ENCODE data around the gene DNAH10. TPM values are rescaled to one million over a fixed set of nuclear protein-coding genes. Genes with fewer than 3 reads are reported as not detected.

Gene DNAH10
- total RNA-seq, 1 donor from 2014 or later: 0.16 TPM

DNA sequence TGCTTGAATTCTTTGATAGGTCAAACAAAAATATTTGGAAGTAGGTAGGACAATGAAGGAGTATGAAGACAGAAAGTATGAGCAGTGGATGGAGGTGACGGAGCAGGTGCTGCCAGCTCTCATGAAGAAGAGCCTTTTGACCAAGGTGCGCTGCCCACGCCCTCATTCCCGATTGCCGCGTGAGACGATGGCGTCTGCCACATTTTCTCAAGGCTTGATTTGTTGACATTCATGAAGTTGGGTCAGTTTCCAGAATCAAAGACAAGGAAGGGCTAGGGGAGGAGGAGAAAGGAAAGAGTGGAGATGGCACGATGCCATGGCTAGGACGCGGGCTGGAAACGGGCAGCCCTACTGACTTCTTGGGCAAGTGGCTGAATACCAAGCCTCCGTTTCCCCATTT is 37.1 kb downstream of the DNAH10 start:
- Mint-ChIP-seq H3K27ac (ENCODE audit: unreplicated experiment) (no peak overlapping the region), H3K27me3 (ENCODE audit: unreplicated experiment) (peaks cover 35% of the 10 kb centered on the region), H3K4me1 (ENCODE audit: unreplicated experiment) (peaks cover 2% of the 10 kb centered on the region), H3K9me3 (ENCODE audit: unreplicated experiment) (no peaks in the 10 kb centered on the region), H3K4me3 (ENCODE audit: unreplicated experiment) (no peak overlapping the region), H3K36me3 (ENCODE audit: unreplicated experiment) (no peaks in the 10 kb centered on the region)
- TF ChIP-seq, protein P1, sequence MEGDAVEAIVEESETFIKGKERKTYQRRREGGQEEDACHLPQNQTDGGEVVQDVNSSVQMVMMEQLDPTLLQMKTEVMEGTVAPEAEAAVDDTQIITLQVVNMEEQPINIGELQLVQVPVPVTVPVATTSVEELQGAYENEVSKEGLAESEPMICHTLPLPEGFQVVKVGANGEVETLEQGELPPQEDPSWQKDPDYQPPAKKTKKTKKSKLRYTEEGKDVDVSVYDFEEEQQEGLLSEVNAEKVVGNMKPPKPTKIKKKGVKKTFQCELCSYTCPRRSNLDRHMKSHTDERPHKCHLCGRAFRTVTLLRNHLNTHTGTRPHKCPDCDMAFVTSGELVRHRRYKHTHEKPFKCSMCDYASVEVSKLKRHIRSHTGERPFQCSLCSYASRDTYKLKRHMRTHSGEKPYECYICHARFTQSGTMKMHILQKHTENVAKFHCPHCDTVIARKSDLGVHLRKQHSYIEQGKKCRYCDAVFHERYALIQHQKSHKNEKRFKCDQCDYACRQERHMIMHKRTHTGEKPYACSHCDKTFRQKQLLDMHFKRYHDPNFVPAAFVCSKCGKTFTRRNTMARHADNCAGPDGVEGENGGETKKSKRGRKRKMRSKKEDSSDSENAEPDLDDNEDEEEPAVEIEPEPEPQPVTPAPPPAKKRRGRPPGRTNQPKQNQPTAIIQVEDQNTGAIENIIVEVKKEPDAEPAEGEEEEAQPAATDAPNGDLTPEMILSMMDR (IDR thresholded peaks at IDR 0.05): no peak
- no peak for DNase-seq (ENCODE audit: extremely low spot score, unreplicated experiment)

DNA sequence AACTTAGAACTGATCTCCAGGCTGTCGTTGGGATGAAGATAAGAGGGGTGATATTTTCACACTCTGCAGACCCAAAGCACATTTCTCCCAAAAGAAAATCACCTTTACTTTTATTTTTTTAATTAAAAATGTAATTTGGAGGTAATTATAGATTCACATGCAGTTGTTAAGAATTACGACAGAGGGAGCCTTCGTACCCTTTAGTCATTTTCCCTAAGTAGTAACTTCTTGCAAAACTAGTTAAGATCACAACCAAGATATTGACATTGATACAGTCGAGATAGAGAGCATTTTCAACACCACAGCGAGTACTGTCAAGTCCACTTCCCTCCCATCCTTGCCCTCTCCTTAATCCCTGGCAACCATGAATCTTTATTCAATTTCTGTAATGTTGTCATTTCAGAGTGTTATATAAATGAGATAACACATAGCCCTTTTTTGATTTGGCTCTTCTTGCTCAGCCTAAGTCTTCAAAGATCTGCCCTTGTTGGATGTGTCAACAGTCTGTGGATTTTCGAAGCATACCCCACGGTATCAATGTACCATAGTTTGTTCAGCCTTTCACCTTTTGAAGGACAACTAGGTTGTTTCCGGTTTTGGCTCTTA is 39.6 kb downstream of the DNAH10 start:
- no peak for DNase-seq (ENCODE audit: extremely low spot score, unreplicated experiment)
- H3K27me3 Mint-ChIP-seq (ENCODE audit: unreplicated experiment): peaks cover 31% of the 10 kb centered on the region
- no peak overlapping the region for H3K4me3 Mint-ChIP-seq (ENCODE audit: unreplicated experiment)
- no peaks in the 10 kb centered on the region for H3K4me1 Mint-ChIP-seq (ENCODE audit: unreplicated experiment)
- TF ChIP-seq, protein P1 (IDR thresholded peaks at IDR 0.05): peak; percentile 53
- no peaks in the 10 kb centered on the region for H3K9me3 Mint-ChIP-seq (ENCODE audit: unreplicated experiment)
- no peak overlapping the region for H3K27ac Mint-ChIP-seq (ENCODE audit: unreplicated experiment)
- H3K36me3 Mint-ChIP-seq (ENCODE audit: unreplicated experiment): no peaks in the 10 kb centered on the region

DNA sequence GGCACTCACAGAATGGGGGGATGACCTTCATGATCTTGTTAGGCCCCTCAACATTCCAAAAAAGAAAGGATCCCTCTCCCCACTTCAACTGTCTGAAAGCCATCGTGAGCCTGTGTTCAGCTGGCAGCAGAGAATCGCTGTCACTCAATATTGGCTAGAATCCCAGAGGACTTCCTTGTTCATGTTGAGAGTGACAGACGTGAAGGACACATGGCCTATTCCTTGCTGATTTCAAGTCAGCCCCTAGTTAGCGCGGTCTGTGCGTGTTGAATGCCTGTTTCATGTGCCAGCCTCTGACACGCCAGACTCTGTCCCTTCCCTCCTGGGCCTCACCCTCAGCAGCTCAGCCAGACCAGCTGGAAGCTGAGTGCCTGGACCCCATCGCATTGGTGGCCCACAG is 43.1 kb downstream of the DNAH10 start:
- Mint-ChIP-seq H3K4me3 (ENCODE audit: unreplicated experiment) (no peak overlapping the region), H3K27ac (ENCODE audit: unreplicated experiment) (no peak overlapping the region), H3K36me3 (ENCODE audit: unreplicated experiment) (peaks cover 2% of the 10 kb centered on the region), H3K9me3 (ENCODE audit: unreplicated experiment) (no peaks in the 10 kb centered on the region), H3K27me3 (ENCODE audit: unreplicated experiment) (peaks cover 45% of the 10 kb centered on the region), H3K4me1 (ENCODE audit: unreplicated experiment) (peaks cover 4% of the 10 kb centered on the region)
- TF ChIP-seq, protein P1 (IDR thresholded peaks at IDR 0.05): no peak
- no peak for DNase-seq (ENCODE audit: extremely low spot score, unreplicated experiment)

DNA sequence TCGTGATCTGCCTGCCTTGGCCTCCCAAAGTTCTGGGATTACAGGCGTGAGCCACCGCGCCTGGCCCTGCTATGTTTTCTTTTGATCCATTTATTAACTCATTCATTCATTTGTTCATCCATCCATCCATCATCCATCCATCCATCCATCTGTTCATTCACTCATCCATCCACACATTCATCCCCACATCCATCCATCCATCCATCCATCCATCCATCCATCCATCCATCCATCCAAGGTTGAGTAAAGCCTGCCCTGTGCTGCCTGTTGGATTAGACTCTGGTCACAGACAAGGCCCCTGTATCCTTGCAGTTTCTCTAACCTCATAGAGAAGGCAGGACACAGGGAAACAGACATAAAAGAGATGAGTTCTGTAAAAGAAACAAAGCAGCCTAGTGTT is 44.9 kb downstream of the DNAH10 start:
- H3K27me3 Mint-ChIP-seq (ENCODE audit: unreplicated experiment): peaks cover 37% of the 10 kb centered on the region
- peaks cover 4% of the 10 kb centered on the region for H3K4me1 Mint-ChIP-seq (ENCODE audit: unreplicated experiment)
- H3K27ac Mint-ChIP-seq (ENCODE audit: unreplicated experiment): no peak overlapping the region
- H3K36me3 Mint-ChIP-seq (ENCODE audit: unreplicated experiment): peaks cover 2% of the 10 kb centered on the region
- H3K9me3 Mint-ChIP-seq (ENCODE audit: unreplicated experiment): no peaks in the 10 kb centered on the region
- H3K4me3 Mint-ChIP-seq (ENCODE audit: unreplicated experiment): no peak overlapping the region
- TF ChIP-seq, protein P1 (IDR thresholded peaks at IDR 0.05): no peak
- DNase-seq (ENCODE audit: extremely low spot score, unreplicated experiment): no peak

DNA sequence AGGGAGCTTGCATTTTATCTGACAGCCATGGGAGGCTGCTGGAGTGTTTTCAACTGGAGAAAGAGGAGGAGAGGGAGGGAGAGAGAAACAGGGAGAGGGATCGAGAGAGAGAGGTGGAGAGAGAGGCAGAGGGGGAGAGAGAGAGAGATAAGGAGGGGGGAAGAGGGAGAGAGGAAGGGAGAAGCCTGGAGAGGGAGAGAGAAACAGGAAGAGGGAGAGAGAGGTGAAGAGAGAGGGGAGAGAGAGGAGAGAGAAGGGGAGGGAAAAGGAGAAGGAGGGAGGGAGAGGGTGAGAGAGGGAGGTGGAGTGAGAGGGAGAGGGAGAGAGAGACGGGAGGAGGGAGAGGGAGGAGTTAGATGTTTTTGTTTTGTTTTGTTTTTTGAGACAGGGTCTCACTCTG is 45.6 kb downstream of the DNAH10 start:
- H3K36me3 Mint-ChIP-seq (ENCODE audit: unreplicated experiment): peaks cover 2% of the 10 kb centered on the region
- no peak overlapping the region for H3K4me3 Mint-ChIP-seq (ENCODE audit: unreplicated experiment)
- no peak overlapping the region for H3K27ac Mint-ChIP-seq (ENCODE audit: unreplicated experiment)
- peaks cover 31% of the 10 kb centered on the region for H3K27me3 Mint-ChIP-seq (ENCODE audit: unreplicated experiment)
- H3K4me1 Mint-ChIP-seq (ENCODE audit: unreplicated experiment): peaks cover 4% of the 10 kb centered on the region
- no peaks in the 10 kb centered on the region for H3K9me3 Mint-ChIP-seq (ENCODE audit: unreplicated experiment)
- no peak for DNase-seq (ENCODE audit: extremely low spot score, unreplicated experiment)
- TF ChIP-seq, protein P1 (IDR thresholded peaks at IDR 0.05): no peak

All from osteocyte (in vitro differentiated cells).